Activated naive CD8-positive, alpha-beta T cell treated with anti-CD3 and anti-CD28 coated beads, Interleukin-2, amount 50 U/mL, for 24 hours (primary cell): ENCODE measurements around the gene SSX4.
"Not testable (repeated sequence)": the region's sequence is repeated elsewhere in the genome, so short reads cannot be mapped to it uniquely, and the experiment has no call there.

Experiments
- ATAC-seq: fragments of 150-1000 bp; cut with Tn5 transposase; one replicate; pipeline ENCODE4 v1.10.0; 2021
- DNase-seq: peaks from one replicate; pipeline ENCODE4 v3.0.0; 2021
- H3K27ac Mint-ChIP-seq: one replicate; pipeline ENCODE4 v1.8.0; 2021; ENCODE audit warnings: mild to moderate bottlenecking, mixed read lengths
- H3K27me3 Mint-ChIP-seq: one replicate; pipeline ENCODE4 v1.8.0; 2021; ENCODE audit warnings: mixed read lengths
- H3K36me3 Mint-ChIP-seq: one replicate; pipeline ENCODE4 v1.8.0; 2021; ENCODE audit warnings: low read depth, mixed read lengths
- H3K4me1 Mint-ChIP-seq: one replicate; pipeline ENCODE4 v1.8.0; 2021; ENCODE audit warnings: mixed read lengths
- H3K4me3 Mint-ChIP-seq: one replicate; pipeline ENCODE4 v1.8.0; 2021; ENCODE audit warnings: mild to moderate bottlenecking, moderate library complexity, mixed read lengths
- H3K9me3 Mint-ChIP-seq: one replicate; pipeline ENCODE4 v1.8.0; 2021; ENCODE audit warnings: mixed read lengths

The SSX4 gene, protein sequence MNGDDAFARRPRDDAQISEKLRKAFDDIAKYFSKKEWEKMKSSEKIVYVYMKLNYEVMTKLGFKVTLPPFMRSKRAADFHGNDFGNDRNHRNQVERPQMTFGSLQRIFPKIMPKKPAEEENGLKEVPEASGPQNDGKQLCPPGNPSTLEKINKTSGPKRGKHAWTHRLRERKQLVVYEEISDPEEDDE

DNA sequence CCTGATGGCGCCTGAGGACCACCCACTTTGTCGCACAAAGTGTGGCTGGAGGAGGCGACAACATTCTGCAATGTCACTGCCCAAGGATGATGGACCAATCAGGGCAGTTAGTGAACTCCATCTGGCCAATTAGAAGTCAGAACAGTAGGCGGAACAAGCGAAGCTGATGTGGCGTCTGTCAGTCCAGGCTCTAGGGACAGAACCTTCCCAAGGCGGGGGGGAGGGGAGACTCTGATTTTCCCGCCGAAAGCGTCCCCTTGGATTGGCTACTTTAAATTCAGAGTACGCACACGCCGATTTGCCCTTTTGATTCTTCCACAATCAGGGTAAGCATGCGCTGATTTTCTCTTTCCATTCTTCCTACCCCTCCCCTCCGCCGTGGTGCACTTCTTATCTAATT is at the start of gene SSX4:
Gene SSX4, plus strand, starts transcription at position 301 of the 400 bp plus-strand sequence. CDS start 515 bp downstream, outside the sequence.
- H3K9me3 Mint-ChIP-seq, H3K4me3 Mint-ChIP-seq, ATAC-seq, H3K27ac Mint-ChIP-seq, H3K27me3 Mint-ChIP-seq, H3K4me1 Mint-ChIP-seq, DNase-seq, H3K36me3 Mint-ChIP-seq: not testable (repeated sequence)

DNA sequence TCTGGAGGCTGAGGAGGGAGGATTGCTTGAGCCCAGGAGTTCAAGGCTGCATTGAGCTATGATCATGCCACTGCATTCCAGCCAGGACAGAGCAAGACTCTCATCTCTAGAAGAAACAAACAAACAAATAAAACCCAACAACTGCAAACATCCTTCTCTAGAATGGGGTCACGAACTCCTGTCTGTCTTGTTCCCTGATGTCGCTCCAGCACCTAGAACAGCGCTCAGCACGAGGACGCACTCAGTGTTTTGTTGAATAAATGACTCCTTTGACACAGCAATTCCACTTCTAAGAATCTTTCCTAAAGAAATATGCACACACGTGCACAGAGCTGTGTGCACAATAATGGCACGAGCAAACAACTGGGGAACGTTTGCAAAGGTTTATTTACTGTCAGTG is 37.3 kb upstream of the SSX4 start:
- not testable (repeated sequence) for DNase-seq, H3K27me3 Mint-ChIP-seq, ATAC-seq, H3K9me3 Mint-ChIP-seq, H3K4me1 Mint-ChIP-seq, H3K36me3 Mint-ChIP-seq, H3K4me3 Mint-ChIP-seq, H3K27ac Mint-ChIP-seq

DNA sequence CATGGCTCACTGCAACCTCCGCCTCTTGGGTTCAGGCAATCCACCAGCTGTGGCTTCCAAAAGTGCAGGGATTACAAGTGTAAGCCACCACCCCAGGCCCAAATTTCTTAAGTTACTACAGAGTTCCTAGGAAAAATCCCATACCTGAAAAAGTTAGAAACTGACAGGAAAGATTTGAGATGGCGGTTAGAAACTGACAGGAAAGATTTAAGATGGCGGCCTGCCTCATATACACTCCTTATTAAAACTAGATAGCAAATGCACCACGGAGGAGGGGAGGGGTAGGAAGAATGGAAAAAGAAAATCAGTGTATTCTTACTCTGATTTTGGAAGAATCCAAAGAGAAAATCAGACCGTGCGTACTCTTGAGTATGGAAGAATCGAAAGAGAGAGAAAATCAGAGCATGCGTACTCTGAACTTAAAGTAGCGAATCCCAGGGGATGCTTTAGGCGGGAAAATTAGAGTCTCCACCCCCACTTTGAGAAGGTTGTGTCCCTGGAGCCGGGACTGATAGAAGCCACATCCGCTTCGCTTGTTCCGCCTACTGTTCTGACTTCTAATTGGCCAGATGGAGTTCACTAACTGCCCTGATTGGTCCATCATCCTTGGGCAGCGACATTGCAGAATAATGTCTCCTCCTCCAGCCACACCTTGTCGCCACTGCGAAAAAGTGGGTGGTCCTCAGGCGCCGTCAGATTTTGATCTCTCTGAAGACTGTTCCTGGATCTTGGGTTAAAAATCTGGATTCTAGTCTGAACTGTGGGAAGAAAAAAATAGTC is 26.8 kb upstream of the SSX4 start, which contains the start of gene SSX3:
Gene SSX3, minus strand, starts transcription at position 389 of the 780 bp plus-strand sequence. CDS start 1,454 bp downstream, outside the sequence.
- H3K27ac Mint-ChIP-seq, H3K4me3 Mint-ChIP-seq, H3K4me1 Mint-ChIP-seq, H3K9me3 Mint-ChIP-seq, H3K36me3 Mint-ChIP-seq, DNase-seq, ATAC-seq, H3K27me3 Mint-ChIP-seq: not testable (repeated sequence)

DNA sequence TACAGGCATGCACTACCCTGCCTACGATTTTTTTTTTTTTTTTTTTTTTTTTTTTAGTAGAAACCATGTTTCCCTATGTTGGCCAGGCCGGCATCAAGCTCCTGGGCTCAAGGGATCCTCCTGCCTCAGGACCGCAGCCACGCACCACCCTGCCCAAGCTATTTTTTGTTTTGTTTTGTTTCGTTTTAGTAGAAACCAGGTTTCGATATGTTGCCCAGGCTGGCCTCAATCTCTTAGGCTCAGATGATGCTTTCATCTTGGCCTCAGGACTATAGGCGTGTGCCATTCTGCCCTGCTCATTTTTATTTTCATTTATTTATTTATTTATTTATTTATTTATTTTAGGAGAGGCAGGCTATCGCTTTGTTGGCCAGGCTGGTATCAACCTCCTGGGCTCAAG is 25.7 kb upstream of the SSX4 start:
- Mint-ChIP-seq H3K9me3 (no peaks in the 10 kb centered on the region), H3K4me3 (no peak overlapping the region), H3K27me3 (no peaks in the 10 kb centered on the region), H3K4me1 (no peaks in the 10 kb centered on the region), H3K36me3 (no peaks in the 10 kb centered on the region), H3K27ac (no peak overlapping the region)
- no peak for ATAC-seq
- DNase-seq = no peak

DNA sequence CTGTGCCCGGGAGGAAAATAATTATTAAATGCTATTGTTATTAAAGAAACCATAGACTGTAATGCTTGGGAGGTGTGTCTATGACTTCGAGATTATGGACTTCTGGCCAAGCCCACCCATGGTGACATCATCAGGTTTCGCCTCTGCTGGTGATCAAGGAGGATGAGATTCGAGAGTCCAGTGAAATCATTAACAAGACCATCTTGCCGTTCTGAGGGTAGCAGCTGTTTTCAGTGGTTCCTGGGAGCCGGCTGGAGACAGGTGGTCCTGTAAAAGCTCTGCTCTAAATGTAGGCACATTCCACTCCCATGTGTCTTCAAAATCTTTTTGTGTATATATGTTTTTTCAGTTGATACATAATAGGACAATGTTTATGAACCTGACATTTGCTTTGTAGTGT is 24.1 kb upstream of the SSX4 start:
- not testable (repeated sequence) for H3K36me3 Mint-ChIP-seq, H3K27ac Mint-ChIP-seq, H3K4me1 Mint-ChIP-seq, H3K4me3 Mint-ChIP-seq, H3K9me3 Mint-ChIP-seq, H3K27me3 Mint-ChIP-seq, DNase-seq, ATAC-seq

DNA sequence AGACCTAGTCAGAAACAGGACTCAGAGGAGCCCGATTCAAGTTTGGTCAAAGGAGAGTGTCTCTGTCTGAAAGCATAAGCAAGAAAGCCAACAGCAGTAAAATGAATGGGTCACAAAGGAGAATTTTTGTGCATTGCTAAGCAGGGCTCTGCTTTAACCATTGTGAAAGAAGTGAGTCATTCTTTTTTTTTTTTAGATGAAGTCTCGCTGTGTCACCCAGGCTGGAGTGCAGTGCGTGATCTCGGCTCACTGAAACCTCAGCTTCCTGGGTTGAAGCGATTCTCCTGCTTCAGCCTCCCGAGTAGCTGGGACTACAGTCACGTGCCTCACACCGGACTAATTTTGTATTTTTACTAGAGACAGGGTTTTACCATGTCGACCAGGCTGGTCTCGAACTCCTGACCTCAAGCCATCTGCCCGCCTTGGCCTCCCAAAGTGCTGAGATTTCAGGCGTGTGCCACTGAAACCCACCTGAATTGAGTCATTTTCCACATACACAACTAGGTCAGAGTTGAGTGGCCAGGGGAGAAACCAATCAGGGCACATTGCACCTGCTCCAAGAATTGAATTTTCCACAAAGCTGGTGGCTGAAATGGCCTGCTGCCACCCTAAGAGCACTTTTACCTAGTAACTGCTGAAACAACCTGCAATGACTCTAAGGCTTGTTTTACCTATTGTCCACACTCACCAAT is 15.5 kb upstream of the SSX4 start:
- not testable (repeated sequence) for H3K36me3 Mint-ChIP-seq, H3K4me1 Mint-ChIP-seq, H3K27ac Mint-ChIP-seq, H3K9me3 Mint-ChIP-seq, H3K4me3 Mint-ChIP-seq, H3K27me3 Mint-ChIP-seq, DNase-seq
- ATAC-seq = peak; percentile 89

DNA sequence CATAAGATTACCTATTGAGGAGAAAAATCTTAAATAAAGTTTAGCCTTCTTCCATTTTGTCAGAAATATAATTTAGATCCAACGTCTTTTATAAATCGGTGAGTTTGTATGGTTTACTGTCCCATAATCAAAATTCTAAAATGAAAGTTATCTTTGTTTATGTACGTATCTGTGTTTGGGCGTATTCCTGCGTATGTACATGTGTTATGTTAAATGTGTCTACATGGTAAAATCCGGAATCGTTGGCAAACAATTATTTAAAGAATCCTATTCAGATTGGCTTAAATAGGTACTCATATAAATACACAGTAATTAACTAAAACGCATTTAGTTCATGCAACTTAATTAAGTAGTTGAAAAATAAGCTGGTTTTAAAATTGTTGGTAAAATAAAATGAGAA is 12.9 kb upstream of the SSX4 start:
- not testable (repeated sequence) for H3K27me3 Mint-ChIP-seq, H3K9me3 Mint-ChIP-seq, ATAC-seq, H3K4me3 Mint-ChIP-seq, DNase-seq, H3K27ac Mint-ChIP-seq, H3K4me1 Mint-ChIP-seq, H3K36me3 Mint-ChIP-seq

DNA sequence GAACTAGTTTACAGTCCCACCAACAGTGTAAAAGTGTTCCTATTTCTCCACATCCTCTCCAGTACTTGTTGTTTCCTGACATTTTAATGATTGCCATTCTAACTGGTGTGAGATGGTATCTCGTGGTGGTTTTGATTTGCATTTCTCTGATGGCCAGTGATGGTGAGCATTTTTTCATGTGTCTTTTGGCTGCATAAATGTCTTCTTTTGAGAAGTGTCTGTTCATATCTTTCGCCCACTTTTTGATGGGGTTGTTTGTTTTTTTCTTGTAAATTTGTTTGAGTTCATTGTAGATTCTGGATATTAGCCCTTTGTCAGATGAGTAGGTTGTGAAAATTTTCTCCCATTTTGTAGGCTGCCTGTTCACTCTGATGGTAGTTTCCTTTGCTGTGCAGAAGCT is 13.6 kb downstream of the SSX4 start:
- not testable (repeated sequence) for H3K4me3 Mint-ChIP-seq, H3K4me1 Mint-ChIP-seq, H3K27me3 Mint-ChIP-seq, H3K27ac Mint-ChIP-seq, H3K36me3 Mint-ChIP-seq, H3K9me3 Mint-ChIP-seq, DNase-seq, ATAC-seq

DNA sequence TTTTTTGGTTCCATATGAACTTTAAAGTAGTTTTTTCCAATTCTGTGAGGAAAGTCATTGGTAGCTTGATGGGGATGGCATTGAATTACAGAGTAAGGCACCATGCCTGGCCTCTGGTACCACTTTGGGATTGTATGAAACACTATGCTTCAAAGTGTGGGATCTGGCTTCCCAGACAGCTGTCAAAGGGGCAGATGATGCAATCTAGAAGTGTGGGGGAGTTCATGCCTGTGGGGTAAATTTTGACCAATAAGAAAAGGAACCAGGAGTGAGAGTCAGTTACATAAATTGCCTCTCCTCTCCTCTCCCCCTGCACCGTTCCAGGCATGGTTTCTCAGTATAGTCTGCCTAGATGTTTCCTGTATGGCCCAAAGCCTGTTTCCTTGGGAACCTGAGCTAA is 14.5 kb downstream of the SSX4 start:
- not testable (repeated sequence) for H3K27ac Mint-ChIP-seq, ATAC-seq, H3K4me1 Mint-ChIP-seq, H3K9me3 Mint-ChIP-seq, H3K36me3 Mint-ChIP-seq, H3K27me3 Mint-ChIP-seq, DNase-seq, H3K4me3 Mint-ChIP-seq

DNA sequence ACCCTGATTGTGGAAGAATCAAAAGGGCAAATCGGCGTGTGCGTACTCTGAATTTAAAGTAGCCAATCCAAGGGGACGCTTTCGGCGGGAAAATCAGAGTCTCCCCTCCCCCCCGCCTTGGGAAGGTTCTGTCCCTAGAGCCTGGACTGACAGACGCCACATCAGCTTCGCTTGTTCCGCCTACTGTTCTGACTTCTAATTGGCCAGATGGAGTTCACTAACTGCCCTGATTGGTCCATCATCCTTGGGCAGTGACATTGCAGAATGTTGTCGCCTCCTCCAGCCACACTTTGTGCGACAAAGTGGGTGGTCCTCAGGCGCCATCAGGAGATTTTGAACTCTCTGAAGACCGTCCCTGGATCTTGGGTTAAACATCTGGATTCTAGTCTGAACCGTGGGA is 28.5 kb downstream of the SSX4 start, which contains the start of gene SSX4B:
Gene SSX4B, minus strand, starts transcription at position 101 of the 400 bp plus-strand sequence. CDS start 588 bp downstream, outside the sequence.
- not testable (repeated sequence) for H3K9me3 Mint-ChIP-seq, H3K4me3 Mint-ChIP-seq, DNase-seq, H3K36me3 Mint-ChIP-seq, H3K4me1 Mint-ChIP-seq, H3K27ac Mint-ChIP-seq, H3K27me3 Mint-ChIP-seq, ATAC-seq

DNA sequence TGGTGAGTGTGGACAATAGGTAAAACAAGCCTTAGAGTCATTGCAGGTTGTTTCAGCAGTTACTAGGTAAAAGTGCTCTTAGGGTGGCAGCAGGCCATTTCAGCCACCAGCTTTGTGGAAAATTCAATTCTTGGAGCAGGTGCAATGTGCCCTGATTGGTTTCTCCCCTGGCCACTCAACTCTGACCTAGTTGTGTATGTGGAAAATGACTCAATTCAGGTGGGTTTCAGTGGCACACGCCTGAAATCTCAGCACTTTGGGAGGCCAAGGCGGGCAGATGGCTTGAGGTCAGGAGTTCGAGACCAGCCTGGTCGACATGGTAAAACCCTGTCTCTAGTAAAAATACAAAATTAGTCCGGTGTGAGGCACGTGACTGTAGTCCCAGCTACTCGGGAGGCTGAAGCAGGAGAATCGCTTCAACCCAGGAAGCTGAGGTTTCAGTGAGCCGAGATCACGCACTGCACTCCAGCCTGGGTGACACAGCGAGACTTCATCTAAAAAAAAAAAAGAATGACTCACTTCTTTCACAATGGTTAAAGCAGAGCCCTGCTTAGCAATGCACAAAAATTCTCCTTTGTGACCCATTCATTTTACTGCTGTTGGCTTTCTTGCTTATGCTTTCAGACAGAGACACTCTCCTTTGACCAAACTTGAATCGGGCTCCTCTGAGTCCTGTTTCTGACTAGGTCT is 43.8 kb downstream of the SSX4 start:
- DNase-seq, H3K36me3 Mint-ChIP-seq, H3K4me1 Mint-ChIP-seq, H3K27me3 Mint-ChIP-seq, H3K4me3 Mint-ChIP-seq, H3K27ac Mint-ChIP-seq, H3K9me3 Mint-ChIP-seq: not testable (repeated sequence)
- peak; percentile 79 for ATAC-seq

DNA sequence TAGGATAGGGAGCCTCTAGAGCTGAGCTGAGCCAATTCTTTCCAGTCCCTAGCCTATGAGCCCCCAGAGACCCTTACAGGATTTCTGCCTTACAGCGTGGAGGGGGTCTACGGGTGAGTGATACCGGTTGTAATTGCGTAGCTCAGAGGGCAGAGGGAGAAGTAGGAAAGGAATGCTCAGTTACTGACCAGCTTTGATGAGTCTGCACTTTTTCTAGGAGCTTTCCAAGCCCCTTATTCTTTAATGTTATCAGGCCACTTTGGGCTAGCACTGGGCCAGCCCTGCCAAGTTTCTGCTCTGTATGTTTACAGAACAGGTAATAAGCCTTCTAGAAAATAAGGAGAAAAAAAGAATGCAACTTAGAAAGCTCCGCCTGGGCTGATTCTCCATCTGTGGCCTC is 46.3 kb downstream of the SSX4 start:
- not testable (repeated sequence) for ATAC-seq, H3K27ac Mint-ChIP-seq, H3K36me3 Mint-ChIP-seq

DNA sequence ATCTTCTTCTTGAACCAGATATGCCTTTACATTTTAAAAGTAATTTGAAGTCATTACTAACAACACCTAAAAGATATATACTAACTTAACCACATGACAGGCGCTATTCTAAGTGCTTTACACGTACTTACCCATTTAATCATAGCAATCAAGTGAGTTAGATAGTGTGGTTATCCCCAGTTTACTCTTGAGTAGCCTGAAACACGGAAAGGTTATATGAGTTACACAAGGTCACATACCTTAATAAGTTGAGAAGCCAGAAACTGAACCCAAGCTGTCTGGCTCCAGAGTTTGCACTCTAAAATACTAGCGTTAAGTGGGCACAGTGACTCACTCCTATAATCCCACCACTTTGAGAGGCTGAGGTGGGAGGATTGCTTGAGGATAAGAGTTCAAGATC is 46.8 kb downstream of the SSX4 start:
- not testable (repeated sequence) for H3K9me3 Mint-ChIP-seq, DNase-seq, H3K27ac Mint-ChIP-seq, H3K4me3 Mint-ChIP-seq, ATAC-seq, H3K36me3 Mint-ChIP-seq, H3K27me3 Mint-ChIP-seq
- peaks cover 10% of the 10 kb centered on the region for H3K4me1 Mint-ChIP-seq

More for the DNA sequence above, 46.3 kb downstream of the SSX4 start:
- not testable (repeated sequence) for H3K27me3 Mint-ChIP-seq, H3K4me3 Mint-ChIP-seq, H3K9me3 Mint-ChIP-seq, DNase-seq
- H3K4me1 Mint-ChIP-seq = peaks cover 10% of the 10 kb centered on the region

DNA sequence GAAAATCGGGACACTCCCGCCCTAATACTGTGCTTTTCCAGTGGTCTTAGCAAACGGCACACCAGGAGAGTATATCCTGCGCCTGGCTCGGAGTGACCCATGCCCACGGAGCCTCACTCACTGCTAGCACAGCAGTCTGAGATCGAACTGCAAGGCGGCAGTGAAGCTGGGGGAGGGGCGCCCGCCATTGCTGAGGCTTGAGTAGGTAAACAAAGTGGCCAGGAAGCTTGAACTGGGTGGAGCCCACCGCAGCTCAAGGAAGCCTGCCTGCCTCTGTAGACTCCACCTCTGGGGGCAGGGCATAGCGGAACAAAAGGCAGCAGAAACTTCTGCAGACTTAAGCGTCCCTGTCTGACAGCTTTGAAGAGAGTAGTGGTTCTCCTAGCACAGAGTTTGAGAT is 50.4 kb downstream of the SSX4 start:
- not testable (repeated sequence) for H3K4me1 Mint-ChIP-seq, DNase-seq, H3K27ac Mint-ChIP-seq, ATAC-seq, H3K9me3 Mint-ChIP-seq, H3K36me3 Mint-ChIP-seq, H3K27me3 Mint-ChIP-seq, H3K4me3 Mint-ChIP-seq
